Choroid plexus epithelial cell (primary cell): ENCODE data around the gene LIMK1.
"Not testable (repeated sequence)": the region's sequence is repeated elsewhere in the genome, so short reads cannot be mapped to it uniquely, and the experiment has no call there.

Source experiments
- DNase-seq: peaks from one replicate; pipeline ENCODE4 v3.0.0-alpha.2; 2010; ENCODE audit warnings: low read depth
- H3K4me3 ChIP-seq: 2 replicates; pipeline ENCODE4 v1.5.1; 2011; ENCODE audit warnings: low read depth, mild to moderate bottlenecking, control low read depth, low read length, moderate library complexity
- TF ChIP-seq, protein P1 (sequence below): conservative IDR thresholded peaks from 2 replicates; pipeline ENCODE4 v1.5.1; 2011; ENCODE audit warnings: low read depth, mild to moderate bottlenecking, control low read depth, inconsistent platforms, low read length, moderate library complexity

Gene LIMK1

DNA sequence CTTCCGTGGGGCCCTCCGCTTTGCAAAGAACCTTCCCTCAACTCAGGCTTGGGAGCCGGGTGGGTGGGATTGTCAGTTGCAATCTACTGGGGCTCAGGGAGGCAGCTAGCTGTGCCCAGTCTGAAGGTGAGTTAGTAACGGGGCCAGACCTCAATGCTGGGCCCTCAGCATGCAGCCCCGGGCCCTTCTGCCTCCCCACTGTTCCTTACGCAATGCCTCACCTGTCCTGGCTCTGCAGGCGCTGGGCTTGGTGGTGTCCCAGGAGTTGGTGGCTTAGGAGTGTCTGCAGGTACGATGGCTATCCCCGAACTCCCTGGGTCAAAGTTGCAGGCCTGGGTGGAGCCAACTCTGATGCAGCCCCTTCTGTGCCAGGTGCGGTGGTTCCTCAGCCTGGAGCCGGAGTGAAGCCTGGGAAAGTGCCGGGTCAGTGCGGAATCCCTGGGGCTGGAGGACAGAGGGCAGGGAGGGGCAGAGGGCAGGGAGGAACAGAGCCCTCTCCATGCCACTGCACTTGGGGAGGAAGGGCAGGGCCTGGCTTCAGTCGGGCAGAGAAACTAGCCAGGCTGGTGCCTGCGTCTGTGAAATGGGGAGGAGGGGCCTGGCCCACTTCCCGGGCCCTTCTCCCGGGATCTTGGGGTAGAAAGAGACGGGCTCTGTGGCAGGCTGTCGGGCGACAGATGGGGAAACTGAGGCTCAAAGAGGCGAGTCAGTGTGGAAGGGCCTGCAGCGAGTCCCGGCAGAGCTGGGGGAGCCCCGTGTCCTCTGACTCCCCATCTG, 40.7 kb upstream of the LIMK1 start:
- H3K4me3 ChIP-seq, result no peak overlapping the region
- no peak for DNase-seq
- TF ChIP-seq, protein P1, sequence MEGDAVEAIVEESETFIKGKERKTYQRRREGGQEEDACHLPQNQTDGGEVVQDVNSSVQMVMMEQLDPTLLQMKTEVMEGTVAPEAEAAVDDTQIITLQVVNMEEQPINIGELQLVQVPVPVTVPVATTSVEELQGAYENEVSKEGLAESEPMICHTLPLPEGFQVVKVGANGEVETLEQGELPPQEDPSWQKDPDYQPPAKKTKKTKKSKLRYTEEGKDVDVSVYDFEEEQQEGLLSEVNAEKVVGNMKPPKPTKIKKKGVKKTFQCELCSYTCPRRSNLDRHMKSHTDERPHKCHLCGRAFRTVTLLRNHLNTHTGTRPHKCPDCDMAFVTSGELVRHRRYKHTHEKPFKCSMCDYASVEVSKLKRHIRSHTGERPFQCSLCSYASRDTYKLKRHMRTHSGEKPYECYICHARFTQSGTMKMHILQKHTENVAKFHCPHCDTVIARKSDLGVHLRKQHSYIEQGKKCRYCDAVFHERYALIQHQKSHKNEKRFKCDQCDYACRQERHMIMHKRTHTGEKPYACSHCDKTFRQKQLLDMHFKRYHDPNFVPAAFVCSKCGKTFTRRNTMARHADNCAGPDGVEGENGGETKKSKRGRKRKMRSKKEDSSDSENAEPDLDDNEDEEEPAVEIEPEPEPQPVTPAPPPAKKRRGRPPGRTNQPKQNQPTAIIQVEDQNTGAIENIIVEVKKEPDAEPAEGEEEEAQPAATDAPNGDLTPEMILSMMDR, result no peak

DNA sequence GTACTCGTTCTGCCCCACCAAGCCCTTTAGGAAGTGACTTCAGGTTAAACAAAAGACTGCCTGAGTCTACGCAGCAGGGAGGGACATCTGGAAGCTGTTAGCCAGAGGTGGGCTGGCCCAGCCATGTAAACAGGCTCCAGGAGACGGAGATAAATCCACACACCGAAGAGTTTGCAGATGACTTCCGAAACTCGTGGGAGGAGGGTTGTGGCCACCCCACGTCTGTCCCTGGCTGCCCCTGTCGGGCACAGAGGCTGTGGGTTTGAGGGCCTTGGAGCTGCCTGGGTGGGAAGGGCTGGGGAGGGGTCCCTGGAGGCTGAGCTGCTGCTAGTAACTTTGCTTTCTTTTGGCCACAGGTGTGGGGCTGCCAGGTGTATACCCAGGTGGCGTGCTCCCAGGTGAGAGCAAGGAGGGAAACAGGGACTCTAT, 40.1 kb upstream of the LIMK1 start:
- no peak overlapping the region for H3K4me3 ChIP-seq
- TF ChIP-seq, protein P1, result no peak
- peak; percentile 68 for DNase-seq

DNA sequence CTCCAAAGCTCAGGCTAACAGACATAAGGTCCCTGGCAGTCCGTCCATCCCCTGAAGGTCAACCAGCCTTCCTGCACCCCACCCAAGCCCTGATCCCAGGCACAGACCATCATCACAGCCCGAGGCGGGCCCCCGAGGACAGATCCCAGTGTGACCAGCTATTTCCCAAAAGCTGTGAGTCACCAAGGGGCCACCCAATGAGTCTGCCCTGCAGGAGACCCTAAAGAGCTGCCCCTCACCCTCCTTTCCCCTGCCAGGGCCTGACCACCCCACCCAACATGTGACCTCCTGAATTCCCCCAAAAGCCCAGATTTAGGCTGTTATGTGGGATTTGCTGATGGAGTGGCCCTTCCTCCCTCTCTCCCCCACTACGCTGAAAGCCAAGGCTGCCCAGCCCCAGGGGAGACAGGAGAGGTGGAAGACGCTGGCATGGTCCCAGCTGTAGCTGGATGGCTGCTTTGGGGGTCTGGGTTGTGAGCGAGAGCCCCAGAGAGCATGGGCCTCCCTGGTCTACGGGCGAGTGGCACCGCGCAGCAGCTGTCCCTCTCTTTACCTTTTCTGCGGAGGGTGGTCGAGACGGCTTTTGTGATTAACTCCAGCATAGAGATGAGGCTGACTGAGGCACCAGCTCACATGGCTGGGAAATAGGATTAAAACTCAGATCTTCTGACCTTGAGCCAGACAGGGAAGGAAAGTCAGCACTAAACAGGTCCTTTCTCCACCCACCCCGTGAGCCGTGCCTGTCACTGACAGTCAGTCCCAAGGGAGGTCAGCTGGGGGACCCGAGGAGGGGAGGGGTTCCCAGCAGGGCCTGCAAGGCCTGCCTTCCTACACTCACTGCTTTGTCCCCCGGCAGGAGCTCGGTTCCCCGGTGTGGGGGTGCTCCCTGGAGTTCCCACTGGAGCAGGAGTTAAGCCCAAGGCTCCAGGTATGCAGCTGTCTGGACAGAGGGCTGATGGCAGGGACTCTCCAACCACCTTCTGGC, 38.9 kb upstream of the LIMK1 start:
- DNase-seq, result no peak
- H3K4me3 ChIP-seq, result no peak overlapping the region
- TF ChIP-seq, protein P1, result no peak

DNA sequence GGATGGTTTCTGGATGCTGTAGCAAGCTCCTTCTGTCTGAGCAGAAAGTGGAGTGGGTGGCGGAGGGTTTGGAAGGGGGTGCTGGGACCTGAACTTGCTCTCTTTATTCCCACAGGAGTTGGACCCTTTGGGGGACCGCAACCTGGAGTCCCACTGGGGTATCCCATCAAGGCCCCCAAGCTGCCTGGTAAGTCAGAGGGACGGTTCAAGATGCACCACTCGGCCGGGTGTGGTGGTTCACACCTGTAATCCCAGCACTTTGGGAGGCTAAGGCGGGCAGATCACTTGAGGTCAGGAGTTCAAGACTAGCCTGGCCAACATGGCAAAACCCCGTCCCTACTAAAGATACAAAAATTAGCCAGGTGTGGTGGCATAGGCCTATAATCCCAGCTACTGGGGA, 37.0 kb upstream of the LIMK1 start:
- not testable (repeated sequence) for H3K4me3 ChIP-seq, DNase-seq

DNA sequence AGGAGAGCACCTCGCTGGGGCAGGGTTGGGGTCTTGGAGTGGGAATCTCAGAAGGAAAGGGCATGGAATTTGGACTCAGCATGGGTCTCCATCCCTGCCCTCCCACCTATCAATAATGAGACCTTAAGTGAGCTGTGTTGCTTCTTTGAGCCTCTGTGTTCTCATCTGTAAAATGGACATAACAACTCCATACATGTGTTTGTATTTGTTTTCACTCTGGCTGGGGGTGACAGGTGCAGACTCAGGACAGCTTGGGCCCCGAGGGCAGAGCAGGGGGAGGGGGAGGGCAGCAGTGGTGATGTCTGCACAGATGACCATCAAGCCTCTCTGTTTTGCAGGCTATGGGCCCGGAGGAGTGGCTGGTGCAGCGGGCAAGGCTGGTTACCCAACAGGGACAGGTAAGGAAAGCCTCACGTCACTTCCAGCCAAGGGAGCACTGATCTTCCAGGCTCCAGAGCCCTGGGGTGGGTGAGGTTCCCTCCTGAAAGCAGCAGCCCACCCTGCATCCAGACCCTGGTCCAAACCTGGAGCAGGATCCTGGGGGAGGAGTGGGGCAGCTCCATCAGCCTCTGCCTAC, 35.7 kb upstream of the LIMK1 start:
- H3K4me3 ChIP-seq, result no peak overlapping the region
- TF ChIP-seq, protein P1, result no peak
- no peak for DNase-seq

DNA sequence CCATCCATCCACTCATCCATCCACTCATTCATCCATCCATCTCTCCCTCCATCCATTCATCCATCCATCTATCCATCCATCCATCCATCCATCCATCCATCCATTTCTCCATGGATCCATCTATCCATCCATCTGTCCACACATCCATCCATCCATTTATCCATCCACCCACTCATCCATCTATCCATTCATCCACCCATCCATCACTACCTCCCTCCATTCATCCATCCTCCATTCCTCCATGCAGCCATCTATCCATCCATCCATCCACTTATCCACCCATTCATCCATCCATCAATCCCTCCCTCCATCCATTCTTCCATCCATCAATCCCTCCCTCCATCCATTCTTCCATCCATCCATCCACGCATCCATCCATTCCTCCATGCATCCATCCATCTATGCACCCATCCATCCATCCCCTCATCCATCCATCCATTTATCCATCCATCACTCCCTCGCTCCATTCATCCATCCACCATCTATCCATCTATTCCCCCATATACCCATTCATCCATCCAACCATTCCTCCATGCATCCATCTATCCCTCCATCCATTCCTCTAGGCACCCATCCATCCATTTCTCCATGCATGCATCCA, 34.5 kb upstream of the LIMK1 start:
- no peak overlapping the region for H3K4me3 ChIP-seq
- TF ChIP-seq, protein P1, result no peak
- DNase-seq, result no peak
